ENCODE results near the gene ARID1B.
A peak's percentile ranks its signal among the peaks of the same experiment; 100 is the strongest.

Gene ARID1B

GRCh38 chr6:156880913-156881312 lies 103.7 kb downstream of the ARID1B start:
- TF ChIP-seq CTCF (IDR thresholded peaks at IDR 0.05; ENCODE audit: extremely low read depth, missing control alignments), result no peak
- no peak for DNase-seq (ENCODE audit: low spot score)

GRCh38 chr6:156881687-156882629 lies 104.8 kb downstream of the ARID1B start:
- TF ChIP-seq CTCF (IDR thresholded peaks at IDR 0.05; ENCODE audit: extremely low read depth, missing control alignments), result no peak
- no peak for DNase-seq (ENCODE audit: low spot score)

DNA sequence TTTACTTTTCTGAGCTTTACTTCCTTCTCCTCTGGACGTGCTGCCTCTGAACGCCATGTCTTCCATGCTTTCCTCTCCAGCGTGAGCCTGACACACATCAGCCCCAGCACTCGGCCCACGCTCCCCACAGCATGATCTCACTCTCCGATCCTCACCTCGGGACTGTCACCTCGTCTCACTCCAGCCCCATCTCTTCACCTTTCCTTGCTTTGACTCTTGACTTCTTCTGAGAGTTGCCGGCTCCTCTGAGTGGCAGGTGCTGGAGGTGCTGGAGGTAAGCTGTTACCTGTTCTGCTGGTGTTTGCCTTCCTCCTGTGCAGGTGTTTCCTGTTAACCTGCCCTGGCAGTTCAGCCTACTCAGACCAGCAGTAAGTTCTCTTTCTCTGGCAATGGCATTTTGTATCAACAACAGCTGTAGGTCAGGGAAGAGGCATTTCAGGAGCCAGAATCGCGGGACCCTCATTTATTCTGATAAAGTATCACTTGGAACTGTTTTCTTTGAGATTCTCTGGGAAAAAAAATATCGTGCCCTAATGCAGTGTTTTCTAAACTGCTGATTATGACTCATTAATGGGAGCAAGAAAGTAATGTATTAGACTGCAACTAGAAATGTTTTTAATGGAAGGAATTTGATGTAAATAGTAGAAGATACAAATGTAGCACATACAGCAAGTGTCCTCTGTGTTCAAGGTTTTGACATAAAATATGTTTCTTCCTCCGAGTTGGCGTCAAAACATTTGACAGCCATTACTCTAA lies 106.5 kb downstream of the ARID1B start:
- no peak for DNase-seq (ENCODE audit: low spot score)
- no peak for TF ChIP-seq CTCF (IDR thresholded peaks at IDR 0.05; ENCODE audit: extremely low read depth, missing control alignments)

DNA sequence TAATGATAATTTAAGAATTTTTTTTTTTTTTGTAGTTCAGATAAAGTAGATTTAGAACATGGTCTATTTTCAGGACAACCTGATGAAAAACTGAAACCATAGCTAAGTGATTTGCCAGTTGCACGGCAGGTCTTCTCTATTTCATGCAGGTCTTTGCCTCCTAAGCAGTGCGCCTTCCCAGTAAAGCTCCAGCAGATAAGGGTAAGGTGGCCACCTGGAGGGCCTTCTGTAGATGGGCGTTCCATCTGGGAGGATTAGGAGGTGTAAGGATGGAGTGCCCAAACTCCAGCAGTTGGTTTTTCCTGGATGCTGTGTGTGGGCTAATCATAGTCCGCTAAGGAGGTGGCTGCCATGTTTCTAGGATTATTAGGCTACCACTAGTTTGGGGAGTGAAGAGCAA lies 107.1 kb downstream of the ARID1B start:
- no peak for DNase-seq (ENCODE audit: low spot score)
- TF ChIP-seq CTCF (IDR thresholded peaks at IDR 0.05; ENCODE audit: extremely low read depth, missing control alignments), result no peak

DNA sequence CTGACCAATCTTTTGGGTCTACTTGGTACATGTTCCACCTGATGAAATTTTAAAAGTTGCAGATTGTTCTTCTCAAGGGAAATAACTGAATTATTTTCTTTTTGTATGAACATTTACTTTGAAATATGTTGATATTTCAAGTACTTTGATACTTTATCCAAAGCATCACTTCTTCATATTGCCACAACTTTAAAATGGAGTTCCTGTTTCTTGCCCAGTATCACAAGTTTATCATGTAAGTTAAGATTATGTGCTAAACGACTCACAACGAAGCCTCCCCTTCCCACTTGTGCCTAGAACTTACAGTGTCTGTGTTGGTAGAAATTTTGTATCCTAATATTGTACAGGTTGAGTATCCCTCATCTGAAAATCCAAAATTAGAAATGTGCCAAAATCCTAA lies 108.4 kb downstream of the ARID1B start:
- no peak for TF ChIP-seq CTCF (IDR thresholded peaks at IDR 0.05; ENCODE audit: extremely low read depth, missing control alignments)
- DNase-seq (ENCODE audit: low spot score), result no peak

- DNase-seq (ENCODE audit: low spot score), result peak; percentile 64
- no peak for TF ChIP-seq CTCF (IDR thresholded peaks at IDR 0.05; ENCODE audit: extremely low read depth, missing control alignments)
These were observed 109.2 kb downstream of the ARID1B start for GRCh38 chr6:156886409-156886808.
